ENCODE results near the gene PRR13.

- TF ChIP-seq CTCF (IDR thresholded peaks at IDR 0.05; ENCODE audit: poor library complexity, severe bottlenecking) (no peak), MXI1 (conservative IDR thresholded peaks at IDR 0.05; ENCODE audit: poor library complexity, severe bottlenecking) (no peak), EZH2 (IDR thresholded peaks at IDR 0.05; ENCODE audit: borderline replicate concordance, insufficient read depth, low read length, poor library complexity, severe bottlenecking) (no peak), POLR2AphosphoS5 (IDR thresholded peaks at IDR 0.05) (no peak)
- TF ChIP-seq, protein P1, sequence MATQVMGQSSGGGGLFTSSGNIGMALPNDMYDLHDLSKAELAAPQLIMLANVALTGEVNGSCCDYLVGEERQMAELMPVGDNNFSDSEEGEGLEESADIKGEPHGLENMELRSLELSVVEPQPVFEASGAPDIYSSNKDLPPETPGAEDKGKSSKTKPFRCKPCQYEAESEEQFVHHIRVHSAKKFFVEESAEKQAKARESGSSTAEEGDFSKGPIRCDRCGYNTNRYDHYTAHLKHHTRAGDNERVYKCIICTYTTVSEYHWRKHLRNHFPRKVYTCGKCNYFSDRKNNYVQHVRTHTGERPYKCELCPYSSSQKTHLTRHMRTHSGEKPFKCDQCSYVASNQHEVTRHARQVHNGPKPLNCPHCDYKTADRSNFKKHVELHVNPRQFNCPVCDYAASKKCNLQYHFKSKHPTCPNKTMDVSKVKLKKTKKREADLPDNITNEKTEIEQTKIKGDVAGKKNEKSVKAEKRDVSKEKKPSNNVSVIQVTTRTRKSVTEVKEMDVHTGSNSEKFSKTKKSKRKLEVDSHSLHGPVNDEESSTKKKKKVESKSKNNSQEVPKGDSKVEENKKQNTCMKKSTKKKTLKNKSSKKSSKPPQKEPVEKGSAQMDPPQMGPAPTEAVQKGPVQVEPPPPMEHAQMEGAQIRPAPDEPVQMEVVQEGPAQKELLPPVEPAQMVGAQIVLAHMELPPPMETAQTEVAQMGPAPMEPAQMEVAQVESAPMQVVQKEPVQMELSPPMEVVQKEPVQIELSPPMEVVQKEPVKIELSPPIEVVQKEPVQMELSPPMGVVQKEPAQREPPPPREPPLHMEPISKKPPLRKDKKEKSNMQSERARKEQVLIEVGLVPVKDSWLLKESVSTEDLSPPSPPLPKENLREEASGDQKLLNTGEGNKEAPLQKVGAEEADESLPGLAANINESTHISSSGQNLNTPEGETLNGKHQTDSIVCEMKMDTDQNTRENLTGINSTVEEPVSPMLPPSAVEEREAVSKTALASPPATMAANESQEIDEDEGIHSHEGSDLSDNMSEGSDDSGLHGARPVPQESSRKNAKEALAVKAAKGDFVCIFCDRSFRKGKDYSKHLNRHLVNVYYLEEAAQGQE (IDR thresholded peaks at IDR 0.05; ENCODE audit: borderline replicate concordance) = no peak
Measured at GRCh38 chr12:53463802-53464560, 22.4 kb downstream of the PRR13 start.

Data from neural cell (in vitro differentiated cells).